Erythroblast (primary cell): ENCODE measurements around the gene PLEKHH1.

ENCODE experiments used
- GATA1 ChIP-seq: IDR thresholded peaks from 2 replicates; pipeline ENCODE4 v1.6.1; 2011; ENCODE audit warnings: low read depth, mild to moderate bottlenecking, control low read depth, low read length, moderate library complexity
- POLR2A ChIP-seq: IDR thresholded peaks from 2 replicates; pipeline ENCODE4 v1.6.1; 2011; ENCODE audit warnings: mild to moderate bottlenecking, low read length

- no peak for TF ChIP-seq POLR2A
- TF ChIP-seq GATA1 = no peak
Observed at GRCh38 chr14:67570453-67570852, 37.4 kb downstream of the PLEKHH1 start.
